Epithelial cell of prostate (primary cell): ENCODE results near the gene GIGYF1.
A peak's percentile ranks its signal among the peaks of the same experiment; 100 is the strongest.
"Not testable (repeated sequence)": the region's sequence is repeated elsewhere in the genome, so short reads cannot be mapped to it uniquely, and the experiment has no call there.

Source experiments
- DNase-seq: peaks from one replicate; pipeline ENCODE4 v3.0.0-alpha.2; 2011; ENCODE audit warnings: low read depth, low spot score
- H3K27ac ChIP-seq: fragments of 450-650 bp; 2 replicates; pipeline ENCODE4 v1.5.1; 2017; ENCODE audit warnings: mild to moderate bottlenecking

Gene GIGYF1

DNA sequence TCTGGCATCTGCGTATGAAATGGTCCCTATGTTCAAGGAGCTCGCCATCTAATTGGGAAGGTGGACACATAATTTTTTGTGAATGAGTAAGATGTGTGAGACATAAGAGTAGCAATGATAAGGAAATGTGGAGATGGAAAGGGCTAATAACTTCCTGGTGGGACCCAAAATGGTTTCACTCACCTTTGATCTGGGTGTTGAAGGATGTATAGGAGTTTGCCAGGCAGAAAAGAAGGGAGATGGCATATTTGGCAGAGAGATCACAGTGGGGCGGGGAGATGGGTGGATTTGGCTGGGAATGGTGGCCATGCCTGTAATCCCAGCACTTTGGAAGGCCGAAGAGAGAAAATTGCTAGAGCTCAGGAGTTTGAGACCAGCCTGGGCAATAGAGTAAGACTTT is 16.4 kb upstream of the GIGYF1 start:
- DNase-seq, result no peak
- no peak overlapping the region for H3K27ac ChIP-seq

DNA sequence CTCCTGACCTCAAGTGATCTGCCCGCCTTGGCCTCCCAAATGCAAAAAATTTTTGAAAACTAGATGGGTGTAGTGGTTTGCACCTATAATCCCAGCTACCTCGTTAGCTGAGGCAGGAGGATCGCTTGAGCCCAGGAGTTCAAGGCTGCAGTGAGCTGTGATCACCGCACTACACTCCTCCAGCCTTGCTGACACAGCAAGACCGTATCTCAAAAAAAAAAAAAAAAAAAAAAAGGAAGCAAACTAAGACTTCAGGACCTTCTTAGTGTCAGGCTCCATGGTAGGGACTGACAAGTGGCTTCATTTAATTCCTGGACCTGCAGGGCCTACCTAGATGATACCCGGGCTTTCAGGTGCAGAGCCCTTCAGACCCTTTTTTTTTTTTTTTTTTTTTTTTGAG is 14.3 kb upstream of the GIGYF1 start:
- H3K27ac ChIP-seq, result no peak overlapping the region
- DNase-seq, result no peak

DNA sequence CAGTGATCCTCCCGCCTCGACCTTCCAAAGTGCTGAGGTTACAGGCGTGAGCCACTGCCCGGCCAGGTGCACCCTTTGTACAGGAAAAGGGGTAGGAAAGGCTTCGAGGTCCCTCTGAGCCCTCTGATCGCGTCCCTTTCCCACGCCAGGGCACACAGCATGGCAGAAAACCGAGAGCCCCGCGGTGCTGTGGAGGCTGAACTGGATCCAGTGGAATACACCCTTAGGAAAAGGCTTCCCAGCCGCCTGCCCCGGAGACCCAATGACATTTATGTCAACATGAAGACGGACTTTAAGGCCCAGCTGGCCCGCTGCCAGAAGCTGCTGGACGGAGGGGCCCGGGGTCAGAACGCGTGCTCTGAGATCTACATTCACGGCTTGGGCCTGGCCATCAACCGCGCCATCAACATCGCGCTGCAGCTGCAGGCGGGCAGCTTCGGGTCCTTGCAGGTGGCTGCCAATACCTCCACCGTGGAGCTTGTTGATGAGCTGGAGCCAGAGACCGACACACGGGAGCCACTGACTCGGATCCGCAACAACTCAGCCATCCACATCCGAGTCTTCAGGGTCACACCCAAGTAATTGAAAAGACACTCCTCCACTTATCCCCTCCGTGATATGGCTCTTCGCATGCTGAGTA is 12.7 kb upstream of the GIGYF1 start:
- no peak for DNase-seq
- peak overlapping the region; percentile 58 for H3K27ac ChIP-seq

DNA sequence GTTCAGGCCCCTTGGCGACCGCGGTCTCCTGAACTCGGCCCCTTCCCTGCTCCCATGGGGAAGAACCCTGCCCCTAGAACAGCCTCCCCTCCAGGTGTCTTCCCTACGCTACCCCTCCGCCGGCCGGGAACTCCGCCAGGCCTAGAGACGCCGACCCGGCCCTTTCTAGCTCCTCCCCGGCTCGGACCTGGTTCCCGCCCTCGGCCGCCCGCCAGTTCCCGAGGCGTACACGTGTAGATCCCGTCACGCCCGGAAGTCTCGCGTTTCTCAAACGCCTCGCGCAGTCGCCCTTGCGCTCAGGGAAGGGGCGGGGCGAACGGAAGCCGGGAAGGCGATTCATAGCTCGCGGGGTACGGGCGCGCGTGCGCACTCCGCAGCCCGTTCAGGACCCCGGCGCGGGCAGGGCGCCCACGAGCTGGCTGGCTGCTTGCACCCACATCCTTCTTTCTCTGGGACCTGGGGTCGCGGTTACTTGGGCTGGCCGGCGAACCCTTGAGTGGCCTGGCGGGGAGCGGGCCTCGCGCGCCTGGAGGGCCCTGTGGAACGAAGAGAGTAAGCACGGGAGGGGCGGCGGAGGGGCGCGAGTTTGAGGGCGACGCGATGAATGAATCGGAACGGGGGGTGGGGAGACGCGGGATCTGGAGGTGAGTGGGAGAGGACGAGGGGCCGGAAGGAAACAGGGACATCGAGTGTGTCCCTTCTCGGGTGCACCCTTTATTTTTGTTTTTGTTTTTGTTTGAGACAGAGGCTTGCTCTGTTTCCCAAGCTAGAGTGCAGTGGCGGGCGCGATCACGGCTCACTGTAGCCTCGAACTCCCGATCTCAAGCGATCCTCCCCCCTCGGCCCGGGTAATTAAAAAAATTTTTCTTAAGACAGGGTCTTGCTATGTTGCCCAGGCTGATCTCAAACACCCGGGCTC is 12.0 kb upstream of the GIGYF1 start, which contains the start of gene POP7:
Gene POP7 (plus strand): TSS at position 369 of the 919 bp plus-strand sequence. CDS start 710 bp downstream, outside the sequence.
- peak; percentile 85 for DNase-seq
- peak within 1 kb of the TSS; percentile 58 for H3K27ac ChIP-seq

DNA sequence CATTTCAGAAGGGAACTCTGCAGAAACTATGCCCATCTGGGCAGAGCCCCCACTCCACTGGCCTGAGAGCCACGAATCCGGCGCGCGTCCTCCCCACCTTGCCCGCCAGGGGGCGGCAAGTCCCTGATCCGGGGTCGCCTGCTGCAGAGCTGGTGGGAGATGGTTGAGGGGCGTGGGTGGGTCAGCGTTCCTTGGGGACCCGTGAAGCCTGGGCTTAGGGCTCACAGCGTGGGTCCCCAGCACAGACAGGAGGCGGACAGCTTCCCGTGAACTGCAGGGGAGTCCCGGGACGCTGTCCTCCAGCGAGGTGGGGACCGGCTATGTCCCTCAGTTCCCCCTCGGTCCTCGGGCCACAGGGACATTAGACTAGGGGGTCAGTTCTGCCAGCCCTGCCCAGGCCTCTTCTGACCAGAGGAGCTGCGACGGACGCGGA is 11.3 kb upstream of the GIGYF1 start:
- peak overlapping the region; percentile 58 for H3K27ac ChIP-seq
- DNase-seq, result no peak

DNA sequence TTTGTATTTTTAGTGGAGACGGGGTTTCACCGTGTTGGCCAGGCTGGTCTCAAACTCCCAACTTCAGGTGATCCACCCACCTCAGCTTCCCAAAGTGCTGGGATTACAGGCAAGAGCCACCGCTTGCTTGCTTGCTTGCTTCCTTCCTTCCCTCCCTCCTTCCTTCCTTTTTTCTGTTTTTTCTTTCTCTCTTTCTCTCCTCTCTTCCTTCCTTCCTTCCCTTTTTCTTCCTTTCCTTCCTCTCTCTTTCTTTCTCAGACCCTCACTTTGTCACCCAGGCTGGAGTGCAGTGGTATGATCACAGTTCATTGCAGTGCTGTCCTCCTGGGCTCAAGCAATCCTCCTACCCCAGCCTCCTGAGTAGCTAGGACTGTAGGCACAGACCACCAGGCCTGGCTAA is 7.0 kb upstream of the GIGYF1 start:
- H3K27ac ChIP-seq, DNase-seq: not testable (repeated sequence)

DNA sequence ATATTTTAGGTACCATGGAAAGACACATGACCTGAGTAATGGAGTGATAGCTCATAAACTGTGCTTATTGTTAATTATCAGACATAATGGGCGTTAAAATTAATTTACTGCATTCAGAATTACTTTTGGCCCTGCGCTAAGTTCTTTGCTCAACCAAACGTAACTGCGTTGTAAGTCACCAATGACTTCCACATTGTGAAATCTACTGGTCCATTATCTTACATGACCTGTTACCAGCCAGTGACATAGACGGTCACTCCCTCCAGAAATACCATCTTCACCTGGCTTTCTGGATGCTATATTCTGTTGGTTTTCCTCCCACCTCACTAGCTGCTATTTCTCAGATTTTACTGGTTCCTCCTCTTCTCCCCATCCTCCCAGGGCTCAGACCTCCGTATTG is 5.0 kb upstream of the GIGYF1 start:
- H3K27ac ChIP-seq, result no peak overlapping the region
- no peak for DNase-seq

DNA sequence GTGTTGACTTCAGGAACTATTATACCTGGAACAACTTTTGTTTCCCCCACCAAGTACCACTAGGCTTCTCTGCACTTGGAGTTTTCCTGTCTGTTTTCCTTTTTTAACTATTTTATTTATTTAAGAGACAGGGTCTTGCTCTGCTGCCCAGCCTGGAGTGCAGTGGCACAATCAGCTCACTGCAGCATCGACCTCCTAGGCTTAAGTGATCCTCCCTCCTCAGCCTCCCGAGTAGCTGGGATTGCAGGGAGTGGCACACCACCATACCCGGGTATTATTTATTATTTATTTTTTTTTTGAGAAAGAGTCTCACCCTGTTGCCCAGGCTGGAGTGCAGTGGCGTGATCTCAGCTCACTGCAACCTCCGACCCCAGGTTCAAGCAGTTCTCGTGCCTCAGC is 2.1 kb upstream of the GIGYF1 start:
- no peak overlapping the region for H3K27ac ChIP-seq
- no peak for DNase-seq

DNA sequence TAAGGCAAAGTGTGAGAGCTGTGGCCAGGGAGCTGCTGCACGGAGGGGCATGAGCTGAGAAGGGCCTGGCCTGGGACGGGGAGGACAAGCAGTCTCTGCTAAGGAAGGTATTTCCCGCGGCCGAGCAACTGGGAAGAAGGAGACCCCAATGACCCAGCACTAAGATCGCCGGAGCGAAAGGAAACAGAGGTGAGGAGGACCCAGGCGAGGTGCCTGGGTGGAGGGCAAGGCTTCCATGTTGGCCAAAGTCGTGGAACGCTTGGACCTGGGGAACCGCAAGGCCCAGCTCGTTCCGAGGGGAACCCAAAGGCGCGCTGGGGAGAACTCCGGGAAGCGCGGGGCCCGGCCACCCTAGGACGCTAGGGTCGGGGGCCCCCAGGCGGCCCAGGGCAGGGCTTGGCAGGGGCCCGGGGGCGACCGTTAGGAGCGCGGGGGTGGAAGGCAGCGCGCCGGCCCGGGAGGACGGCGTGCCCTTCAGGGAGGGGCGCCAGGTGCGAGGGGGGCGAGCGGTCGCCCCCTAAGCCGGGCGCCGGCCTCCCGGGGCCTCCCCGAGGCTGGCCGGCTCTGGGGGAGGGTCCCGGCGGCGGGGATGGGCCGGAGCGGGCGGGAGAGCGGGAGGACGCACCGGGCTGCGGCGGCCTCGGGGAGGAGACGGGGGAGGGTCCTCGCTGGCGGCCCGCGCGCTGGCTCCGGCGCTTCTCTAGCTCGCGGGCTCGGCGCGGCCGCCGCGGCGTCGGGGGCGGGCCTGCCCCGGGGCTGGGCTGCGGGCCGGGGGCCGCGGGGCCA is 545 bp downstream of the GIGYF1 start:
- peak overlapping the region; percentile 24 for H3K27ac ChIP-seq
- DNase-seq, result no peak

DNA sequence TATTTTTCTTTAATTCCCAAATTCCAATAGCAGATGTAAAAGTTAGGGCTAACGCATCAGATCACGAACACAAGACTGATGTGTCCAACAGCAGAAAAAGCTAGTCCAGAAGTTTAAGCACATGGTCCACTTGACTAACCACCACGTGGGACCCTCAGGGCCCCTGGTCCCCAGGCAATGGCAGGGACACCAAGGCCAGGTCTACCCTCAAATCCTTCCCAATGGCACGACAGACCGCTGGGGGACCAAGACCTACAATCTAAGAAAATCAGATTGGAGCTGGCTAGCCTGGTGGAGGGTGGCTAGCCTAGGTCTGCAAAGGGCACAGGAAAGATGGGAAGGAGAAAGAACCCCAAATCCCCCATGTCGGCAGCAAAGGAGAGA is 1.5 kb downstream of the GIGYF1 start:
- H3K27ac ChIP-seq, result no peak overlapping the region
- no peak for DNase-seq

DNA sequence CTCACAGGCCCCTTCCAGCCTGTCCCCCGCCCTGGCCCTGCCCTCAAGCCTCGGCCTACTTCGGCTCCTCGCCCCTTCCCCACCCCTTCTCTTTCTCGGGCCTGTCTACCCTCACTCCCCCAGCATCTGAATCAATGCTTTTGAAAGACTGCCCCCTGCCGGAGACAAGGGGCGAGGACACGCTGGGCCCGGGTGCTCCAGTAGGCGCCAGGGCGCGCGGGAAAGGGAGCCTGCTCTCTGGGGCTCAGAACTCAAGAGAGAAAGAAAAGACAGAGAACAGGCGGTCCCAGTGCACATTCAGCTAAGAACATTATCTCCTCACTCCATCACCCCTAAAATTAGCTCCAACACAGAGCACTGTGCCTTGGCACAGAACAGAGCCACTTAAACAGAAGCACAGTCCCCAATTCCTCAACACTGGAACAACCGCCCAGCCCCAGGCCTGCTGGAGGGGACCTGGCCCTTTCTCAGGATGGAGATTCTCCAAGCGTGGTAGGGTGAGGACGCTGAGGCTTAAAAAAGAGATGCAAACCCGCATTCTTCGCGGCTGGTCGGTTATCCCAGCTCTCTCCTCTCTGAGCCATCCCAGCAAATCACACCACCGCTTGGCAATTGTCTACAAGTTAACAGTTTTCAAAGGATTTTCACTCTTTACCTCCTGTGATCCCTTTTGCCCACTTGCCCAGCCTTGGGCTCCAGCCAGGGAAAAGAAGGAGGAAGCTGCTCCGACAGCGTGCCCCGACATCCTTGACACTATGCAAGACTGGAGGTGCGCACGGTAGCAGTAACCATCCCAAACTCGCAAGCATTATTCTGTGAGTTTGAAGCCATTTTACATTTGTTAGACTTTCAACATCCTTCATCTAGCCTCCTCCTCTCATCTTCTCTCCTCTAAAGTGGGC is 2.1 kb downstream of the GIGYF1 start:
- no peak overlapping the region for H3K27ac ChIP-seq
- no peak for DNase-seq

DNA sequence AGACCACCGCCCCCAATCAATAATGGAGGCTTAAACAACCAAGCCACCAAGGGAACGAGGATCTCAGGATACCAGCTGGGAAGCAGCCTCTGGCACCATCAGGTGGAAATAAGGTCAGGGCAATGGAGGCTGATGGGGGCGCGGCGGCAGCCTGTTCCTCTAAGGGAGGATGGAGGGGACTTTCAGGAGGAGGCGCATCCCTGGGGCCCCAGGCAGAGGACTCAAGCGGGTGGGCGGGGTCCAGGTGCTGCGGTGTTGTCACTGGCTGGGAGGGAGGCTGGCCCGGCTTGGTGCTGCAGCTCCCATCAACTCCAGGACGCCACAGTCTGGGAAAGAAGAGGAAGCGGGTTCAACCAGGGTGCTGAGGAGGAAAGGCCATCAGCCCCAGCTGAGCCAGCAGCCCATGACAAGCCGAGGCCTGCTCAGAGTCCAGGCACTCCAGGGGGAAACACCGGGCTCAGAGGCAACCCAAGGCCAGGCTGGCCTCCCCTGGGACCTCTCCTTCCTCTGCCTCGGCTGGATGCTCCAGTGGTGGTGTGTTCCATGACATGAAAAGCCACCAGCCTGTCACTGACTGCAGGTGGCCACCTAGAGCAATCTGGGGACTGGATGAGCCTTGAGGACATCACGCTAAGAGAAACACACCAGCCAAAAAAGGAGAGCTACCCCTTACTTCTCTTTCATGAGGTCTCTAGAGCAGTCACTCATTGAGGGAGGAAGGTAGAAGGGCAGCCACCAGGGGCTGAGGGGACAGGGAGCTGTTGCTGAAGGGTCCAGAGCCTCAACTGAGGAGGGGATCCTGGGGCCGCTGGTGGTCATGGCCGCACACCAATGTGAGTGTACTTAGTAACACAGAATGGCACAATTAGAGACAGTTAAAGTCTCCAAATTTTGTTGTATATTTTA is 4.6 kb downstream of the GIGYF1 start:
- H3K27ac ChIP-seq, result no peak overlapping the region
- no peak for DNase-seq

DNA sequence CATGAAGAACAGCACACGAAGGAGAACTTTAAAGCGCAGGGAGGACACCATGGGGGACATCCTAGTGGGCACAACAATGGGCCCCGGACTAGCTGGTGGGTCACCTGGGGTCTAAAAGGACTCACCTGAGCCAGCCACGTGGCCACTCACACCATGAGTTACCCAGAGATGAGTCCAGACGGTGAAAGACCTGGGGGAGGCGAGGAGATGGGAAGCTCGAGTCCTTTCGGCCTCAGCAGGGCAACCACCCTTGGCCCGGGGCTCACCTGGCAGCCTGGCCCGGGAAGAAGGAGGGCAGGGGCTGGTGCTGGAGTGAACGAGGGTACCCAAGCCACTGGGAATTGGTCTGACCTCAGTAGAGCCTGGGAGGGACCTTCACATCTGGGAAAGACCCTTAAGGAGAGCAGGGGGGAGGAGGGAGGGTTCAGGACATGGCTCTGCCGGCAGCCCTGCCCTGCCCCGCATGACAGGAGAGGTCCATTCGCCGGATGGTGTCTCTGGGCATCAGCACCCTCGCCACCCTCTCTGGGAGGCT is 5.7 kb downstream of the GIGYF1 start:
- no peak overlapping the region for H3K27ac ChIP-seq
- no peak for DNase-seq

DNA sequence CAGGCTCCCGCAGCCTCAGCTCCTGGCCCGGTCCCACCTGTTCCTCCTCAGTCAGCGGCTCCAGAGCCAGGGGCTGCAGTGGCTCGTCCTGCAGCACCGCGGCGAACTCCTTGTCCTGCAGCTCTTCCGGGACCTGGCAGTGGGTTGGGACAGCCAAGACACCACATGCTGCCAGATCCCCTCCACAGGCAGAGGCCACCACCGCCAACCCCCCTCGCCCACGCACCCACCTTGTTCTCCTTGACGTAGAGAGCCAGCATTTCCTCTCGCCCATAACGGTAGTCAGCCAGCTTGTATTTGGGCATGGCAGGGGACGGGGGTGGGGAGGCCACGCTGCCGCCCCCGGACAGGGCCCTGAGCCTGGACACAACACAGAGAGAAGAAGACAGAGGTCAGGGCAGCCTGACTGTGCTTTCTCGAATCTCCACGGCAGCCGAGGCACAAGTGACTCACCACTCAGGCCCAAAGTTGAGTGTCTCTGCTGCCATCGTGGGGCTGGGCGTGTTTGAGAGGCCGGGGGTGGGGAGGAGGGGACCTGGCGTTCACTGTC is 6.2 kb downstream of the GIGYF1 start:
- DNase-seq, result no peak
- no peak overlapping the region for H3K27ac ChIP-seq

DNA sequence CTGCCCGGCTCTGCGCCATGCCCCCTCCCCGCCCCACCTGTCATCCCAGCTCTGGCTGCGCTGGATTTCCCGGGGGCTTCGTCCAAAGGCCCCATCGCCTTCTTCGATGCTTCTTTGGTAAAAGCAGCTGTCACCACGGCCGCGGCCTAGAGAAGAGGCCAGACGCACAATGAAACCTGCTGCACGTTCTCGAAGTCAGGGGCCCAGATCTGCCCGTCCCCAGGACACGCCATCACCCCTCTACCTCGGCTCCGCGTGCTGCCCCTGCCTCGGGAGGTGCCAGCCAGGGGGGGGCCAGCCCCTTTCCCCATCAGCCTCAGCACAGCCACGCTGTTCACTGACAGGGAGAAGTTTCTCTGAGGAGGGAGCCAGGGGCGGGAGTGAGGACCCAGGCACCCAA is 6.8 kb downstream of the GIGYF1 start:
- H3K27ac ChIP-seq, result no peak overlapping the region
- no peak for DNase-seq

DNA sequence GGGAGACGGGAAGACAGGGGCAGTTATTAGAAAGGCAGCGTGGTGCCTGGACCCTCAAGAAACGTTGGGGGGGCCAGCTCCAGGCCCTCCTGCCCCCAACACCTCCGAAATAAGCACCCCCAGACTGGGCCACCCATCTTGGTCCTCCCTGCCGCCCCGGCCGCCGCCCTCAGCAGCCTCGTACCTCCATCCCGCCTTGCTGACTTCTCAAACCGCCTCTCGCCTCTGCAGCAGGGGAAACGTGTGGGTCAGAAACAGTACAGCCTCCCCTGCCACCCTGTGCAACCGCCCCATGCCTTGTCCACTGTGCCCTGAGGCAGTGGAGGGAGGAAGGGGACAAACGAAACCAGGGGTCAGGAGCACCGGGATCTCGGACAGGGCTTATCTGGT is 7.2 kb downstream of the GIGYF1 start:
- DNase-seq, result no peak
- no peak overlapping the region for H3K27ac ChIP-seq

DNA sequence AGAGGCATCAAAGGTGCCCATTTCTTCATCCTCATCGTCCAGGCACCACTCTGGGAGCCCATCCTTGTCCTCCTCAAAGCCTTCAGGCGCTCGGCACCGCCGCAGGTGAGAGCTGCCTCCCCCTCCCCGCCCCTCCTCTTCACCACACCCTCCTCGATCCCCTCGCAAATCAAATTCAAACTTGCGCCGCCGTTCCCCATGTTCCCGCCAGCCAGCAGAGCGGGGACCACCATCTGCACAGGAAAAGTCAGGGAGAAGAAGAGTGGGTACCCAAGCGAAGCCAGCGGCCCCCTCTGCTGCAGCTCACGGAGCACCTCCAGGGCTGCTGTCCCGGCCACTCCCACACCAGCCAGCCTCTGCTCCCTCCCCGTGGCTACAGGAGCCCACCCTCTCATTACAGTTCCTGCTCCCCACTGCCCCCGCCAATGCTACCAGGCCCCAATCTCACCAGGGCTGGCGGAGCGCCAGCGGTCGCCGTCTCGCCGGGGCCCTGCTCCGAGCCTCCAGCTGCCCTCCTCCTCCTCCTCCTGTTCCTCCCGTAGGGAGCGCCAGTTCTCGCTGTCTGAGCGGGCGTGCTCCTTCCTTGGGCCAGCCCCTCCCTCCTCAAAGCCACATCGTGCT is 7.7 kb downstream of the GIGYF1 start:
- no peak overlapping the region for H3K27ac ChIP-seq
- no peak for DNase-seq

DNA sequence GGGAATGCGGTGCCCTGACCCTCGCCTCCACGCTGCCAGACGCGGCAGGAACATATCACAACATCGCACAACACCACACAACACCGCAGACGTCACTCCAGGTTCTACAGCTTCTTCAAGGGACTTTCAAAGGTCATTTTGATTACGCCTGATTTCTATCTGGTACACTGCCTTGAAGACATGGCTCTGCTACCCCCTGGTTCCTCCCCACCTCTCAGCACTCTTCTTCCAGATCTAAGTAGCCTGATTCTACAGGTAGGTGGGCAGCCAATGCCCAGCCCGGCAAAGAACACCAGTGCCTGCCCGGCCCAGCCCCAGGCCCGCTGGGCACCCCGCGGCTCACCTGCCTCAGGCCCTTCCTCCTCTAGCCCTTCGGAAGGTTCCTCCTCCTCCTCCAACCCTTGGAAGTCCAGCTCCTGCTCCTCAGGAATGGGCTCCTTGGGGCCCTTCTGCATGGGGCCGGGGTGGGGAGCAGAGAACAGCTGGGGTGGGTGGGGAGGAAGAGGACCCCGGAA is 8.4 kb downstream of the GIGYF1 start:
- no peak for DNase-seq
- H3K27ac ChIP-seq, result no peak overlapping the region
